Erythroblast (primary cell): ENCODE measurements around the gene NINL.

Source experiments
- GATA1 ChIP-seq: IDR thresholded peaks from 2 replicates; pipeline ENCODE4 v1.6.1; 2011; ENCODE audit warnings: low read depth, mild to moderate bottlenecking, control low read depth, low read length, moderate library complexity
- POLR2A ChIP-seq: IDR thresholded peaks from 2 replicates; pipeline ENCODE4 v1.6.1; 2011; ENCODE audit warnings: mild to moderate bottlenecking, low read length

- TF ChIP-seq POLR2A: no peak
- TF ChIP-seq GATA1: no peak
These were observed 132.1 kb downstream of the NINL start for GRCh38 chr20:25453035-25453810.
